GM23248 (cell line): ENCODE results near the gene IKBKG. TPM values are rescaled to one million over a fixed set of nuclear protein-coding genes. Genes with fewer than 3 reads are reported as not detected.
A peak's percentile ranks its signal among the peaks of the same experiment; 100 is the strongest.

Experiments used
- DNase-seq: peaks from one replicate; pipeline ENCODE4 v3.0.0-alpha.2; 2015
- H2AFZ ChIP-seq: fragments of 200-600 bp; sonication (generic); 2 replicates; pipeline ENCODE4 v1.6.1; 2016; ENCODE audit warnings: antibody characterized with exemption
- H3F3A ChIP-seq: fragments of 200-600 bp; sonication (generic); 2 replicates; pipeline ENCODE4 v1.6.1; 2016; ENCODE audit warnings: mild to moderate bottlenecking, antibody characterized with exemption, mixed run types; ENCODE audit not compliant: insufficient read depth
- H3K27ac ChIP-seq: fragments of 200-600 bp; sonication (generic); 2 replicates; pipeline ENCODE4 v1.5.1; 2016; ENCODE audit warnings: mild to moderate bottlenecking
- H3K27me3 ChIP-seq: fragments of 200-600 bp; sonication (generic); replicated peaks from 2 replicates; pipeline ENCODE4 v1.6.1; 2016; ENCODE audit warnings: mild to moderate bottlenecking; ENCODE audit not compliant: insufficient read depth
- H3K36me3 ChIP-seq: fragments of 200-600 bp; sonication (generic); 2 replicates; pipeline ENCODE4 v1.6.1; 2016; ENCODE audit warnings: low read depth, mild to moderate bottlenecking
- H3K4me1 ChIP-seq: fragments of 200-600 bp; sonication (generic); 2 replicates; pipeline ENCODE4 v1.6.1; 2016; ENCODE audit warnings: mild to moderate bottlenecking; ENCODE audit not compliant: insufficient read depth
- H3K4me2 ChIP-seq: fragments of 200-600 bp; sonication (generic); one replicate; pipeline ENCODE4 v1.6.1; 2016; ENCODE audit warnings: mild to moderate bottlenecking; ENCODE audit not compliant: unreplicated experiment
- H3K4me3 ChIP-seq: fragments of 200-600 bp; sonication (generic); 2 replicates; pipeline ENCODE4 v1.5.1; 2016; ENCODE audit warnings: mild to moderate bottlenecking
- H3K79me2 ChIP-seq: fragments of 200-600 bp; sonication (generic); 2 replicates; pipeline ENCODE4 v1.6.1; 2016; ENCODE audit warnings: mild to moderate bottlenecking; ENCODE audit not compliant: insufficient read depth
- H3K9ac ChIP-seq: fragments of 200-600 bp; sonication (generic); 2 replicates; pipeline ENCODE4 v1.6.1; 2016; ENCODE audit warnings: mild to moderate bottlenecking
- H3K9me2 ChIP-seq: fragments of 200-600 bp; sonication (generic); 2 replicates; pipeline ENCODE4 v1.6.1; 2016; ENCODE audit warnings: mixed run types, mild to moderate bottlenecking, moderate library complexity; ENCODE audit not compliant: insufficient read depth
- H3K9me3 ChIP-seq: fragments of 200-600 bp; sonication (generic); one replicate; pipeline ENCODE4 v1.6.1; 2017; ENCODE audit warnings: low read depth
- H4K20me1 ChIP-seq: fragments of 200-600 bp; sonication (generic); 2 replicates; pipeline ENCODE4 v1.6.0; 2016; ENCODE audit not compliant: insufficient read depth
- EZH2 ChIP-seq: fragments of 200-600 bp; sonication (generic); IDR thresholded peaks from 2 replicates; pipeline ENCODE4 v1.6.1; 2018; ENCODE audit warnings: antibody characterized with exemption, mild to moderate bottlenecking; ENCODE audit not compliant: insufficient read depth, poor library complexity, severe bottlenecking
- EZH2phosphoT487 ChIP-seq: fragments of 200-600 bp; sonication (generic); IDR thresholded peaks from 2 replicates; pipeline ENCODE4 v1.6.1; 2018; ENCODE audit warnings: antibody characterized with exemption, moderate library complexity, mild to moderate bottlenecking, low read depth; ENCODE audit not compliant: insufficient read depth
- WGBS, 2 experiments: methylation state at CpG; one replicate each; pipeline ENCODE4 v1.1.6; 2015 to 2017; ENCODE audit warnings: low lambda C conversion rate in 2 of 2, low coverage in 1 of 2; ENCODE audit errors: missing lambda C conversion rate in 2 of 2; 5-methylcytosine and 5-hydroxymethylcytosine counted together
- in situ Hi-C: fragments of 300-500 bp; cut with MboI; formaldehyde crosslinking; loops from 2 replicates; pipeline ENCODE4 v1.15.0; 2020
- polyA plus RNA-seq: library from polyadenylated mRNA; unstranded; fragments of >200 nt; fragmentation: Nextera tagmentation; extraction: Ambion mirVana; gene quantifications from 2 replicates; pipeline ENCODE4 v1.2.1, GENCODE V29; 2016
- total RNA-seq: library from RNA; depleted of rRNA; stranded (reverse); fragments of >200 nt; shearing (Covaris generic); gene quantifications from 2 replicates; pipeline ENCODE4 v1.2.3, GENCODE V29; 2014

IKBKG gene
- total and polyA plus RNA-seq, 2 experiments from 2014 or later = 25.9 to 26.2 TPM

GRCh38 chrX:154596290-154596929, 49.0 kb downstream of the IKBKG start:
- H3K27me3 ChIP-seq = no peaks in the 10 kb centered on the region
- H3F3A ChIP-seq = peaks cover 9% of the 10 kb centered on the region; the same call in 1 of the 2 replicates
- H3K9me3 ChIP-seq = no peaks in the 10 kb centered on the region
- 0% methylated on average over 2 to 3 of the region's 3 CpGs for WGBS, 2 experiments
- peak; percentile 73 for DNase-seq
- H3K4me1 ChIP-seq = peaks cover 23% of the 10 kb centered on the region
- H3K4me3 ChIP-seq = no peak overlapping the region
- no peaks in the 10 kb centered on the region for H3K9me2 ChIP-seq
- no peaks in the 10 kb centered on the region; the same call in 1 of the 2 replicates for H4K20me1 ChIP-seq
- H3K4me2 ChIP-seq = peak overlapping the region; percentile 12
- no peaks in the 10 kb centered on the region for H3K36me3 ChIP-seq
- TF ChIP-seq EZH2 (no peak), EZH2phosphoT487 (no peak)
- peak overlapping the region; percentile 52 for H3K27ac ChIP-seq
- in situ Hi-C loops = loop anchor here (25.0 kb wide), 1 partner anchor 241 kb away; the partner anchor contains the start of gene SMIM9
- no peak overlapping the region for H2AFZ ChIP-seq
- H3K79me2 ChIP-seq = no peaks in the 10 kb centered on the region
- H3K9ac ChIP-seq = 0 out of 2 replicates have a peak overlapping the region, but pooled peaks have one; percentile 5

GRCh38 chrX:154597221-154597620, 49.8 kb downstream of the IKBKG start:
- Histone ChIP-seq H3K9me2 (no peaks in the 10 kb centered on the region), H3K4me3 (no peak overlapping the region), H3K4me1 (peaks cover 23% of the 10 kb centered on the region), H3K27me3 (no peaks in the 10 kb centered on the region), H3K4me2 (no peak overlapping the region), H3F3A (peaks cover 9% of the 10 kb centered on the region; the same call in 1 of the 2 replicates), H4K20me1 (no peaks in the 10 kb centered on the region; the same call in 1 of the 2 replicates), H3K9ac (no peak overlapping the region), H3K27ac (no peak overlapping the region), H3K36me3 (no peaks in the 10 kb centered on the region), H3K9me3 (no peaks in the 10 kb centered on the region), H2AFZ (no peak overlapping the region), H3K79me2 (no peaks in the 10 kb centered on the region)
- in situ Hi-C loops = loop anchor here (25.0 kb wide), 1 partner anchor 240 kb away; the partner anchor contains the start of gene SMIM9
- TF ChIP-seq EZH2 (no peak), EZH2phosphoT487 (no peak)
- DNase-seq = no peak
- WGBS, 2 experiments = 70 to 76% methylated on average over 7 to 11 of the region's 12 CpGs

- peaks cover 28% of the 10 kb centered on the region for H3K4me1 ChIP-seq
- H2AFZ ChIP-seq = no peak overlapping the region
- no peaks in the 10 kb centered on the region for H3K9me2 ChIP-seq
- no peaks in the 10 kb centered on the region for H3K27me3 ChIP-seq
- H3K4me3 ChIP-seq = no peak overlapping the region
- H3K9ac ChIP-seq = no peak overlapping the region
- H3K79me2 ChIP-seq = no peaks in the 10 kb centered on the region
- H3K4me2 ChIP-seq = no peak overlapping the region
- TF ChIP-seq EZH2phosphoT487 (no peak), EZH2 (no peak)
- H3K9me3 ChIP-seq = no peaks in the 10 kb centered on the region
- no peak overlapping the region for H3K27ac ChIP-seq
- H3K36me3 ChIP-seq = no peaks in the 10 kb centered on the region
- peaks cover 10% of the 10 kb centered on the region; the same call in 1 of the 2 replicates for H3F3A ChIP-seq
- in situ Hi-C loops = loop anchor here (25.0 kb wide), 1 partner anchor 239 kb away; the partner anchor contains the start of gene SMIM9
- H4K20me1 ChIP-seq = no peaks in the 10 kb centered on the region; the same call in 1 of the 2 replicates
- WGBS, 2 experiments = 69% methylated on average over 6 to 8 of the region's 8 CpGs
- no peak for DNase-seq
Measured at GRCh38 chrX:154598656-154599055, 51.2 kb downstream of the IKBKG start.

GRCh38 chrX:154599531-154599930, 52.1 kb downstream of the IKBKG start:
- no peaks in the 10 kb centered on the region; the same call in 1 of the 2 replicates for H4K20me1 ChIP-seq
- H3K36me3 ChIP-seq = no peaks in the 10 kb centered on the region
- TF ChIP-seq EZH2phosphoT487 = no peak
- no peak for TF ChIP-seq EZH2
- WGBS, 2 experiments = 96 to 98% methylated on average over 7 to 14 of the region's 14 CpGs
- H3K79me2 ChIP-seq = no peaks in the 10 kb centered on the region
- H3K9me3 ChIP-seq = no peaks in the 10 kb centered on the region
- no peak overlapping the region for H3K4me3 ChIP-seq
- peaks cover 17% of the 10 kb centered on the region; the same call in 1 of the 2 replicates for H3F3A ChIP-seq
- H3K27me3 ChIP-seq = no peaks in the 10 kb centered on the region
- peaks cover 37% of the 10 kb centered on the region for H3K4me1 ChIP-seq
- no peak overlapping the region for H3K27ac ChIP-seq
- in situ Hi-C loops = loop anchor here (25.0 kb wide), 1 partner anchor 238 kb away; the partner anchor contains the start of gene SMIM9
- H3K4me2 ChIP-seq = no peak overlapping the region
- no peak overlapping the region for H2AFZ ChIP-seq
- H3K9ac ChIP-seq = no peak overlapping the region
- no peaks in the 10 kb centered on the region for H3K9me2 ChIP-seq
- DNase-seq = no peak
